Ishikawa (cell line): ENCODE data around the gene ASAP3.

ENCODE experiments used
- CEBPB ChIP-seq: IDR thresholded peaks from 2 replicates; pipeline ENCODE4 v1.6.1; 2012
- EGR1 ChIP-seq: IDR thresholded peaks from 2 replicates; pipeline ENCODE4 v1.6.1; 2012
- FOXM1 ChIP-seq: IDR thresholded peaks from 2 replicates; pipeline ENCODE4 v1.6.1; 2012; ENCODE audit warnings: low read depth, borderline replicate concordance
- MAX ChIP-seq: IDR thresholded peaks from 2 replicates; pipeline ENCODE4 v1.6.1; 2012
- NFIC ChIP-seq: IDR thresholded peaks from 2 replicates; pipeline ENCODE4 v1.6.1; 2012
- TAF1 ChIP-seq: IDR thresholded peaks from 2 replicates; pipeline ENCODE4 v1.6.1; 2012; ENCODE audit warnings: low read depth, mild to moderate bottlenecking
- TCF12 ChIP-seq: IDR thresholded peaks from 2 replicates; pipeline ENCODE4 v1.6.1; 2012; ENCODE audit warnings: low read depth
- YY1 ChIP-seq: IDR thresholded peaks from 2 replicates; pipeline ENCODE4 v1.6.1; 2012; ENCODE audit warnings: low read depth
- TF ChIP-seq, protein P1 (sequence below): IDR thresholded peaks from 2 replicates; pipeline ENCODE4 v1.6.1; 2012; ENCODE audit warnings: low read depth, mild to moderate bottlenecking
- TF ChIP-seq, protein P2 (sequence below): IDR thresholded peaks from 2 replicates; pipeline ENCODE4 v1.6.1; 2012

DNA sequence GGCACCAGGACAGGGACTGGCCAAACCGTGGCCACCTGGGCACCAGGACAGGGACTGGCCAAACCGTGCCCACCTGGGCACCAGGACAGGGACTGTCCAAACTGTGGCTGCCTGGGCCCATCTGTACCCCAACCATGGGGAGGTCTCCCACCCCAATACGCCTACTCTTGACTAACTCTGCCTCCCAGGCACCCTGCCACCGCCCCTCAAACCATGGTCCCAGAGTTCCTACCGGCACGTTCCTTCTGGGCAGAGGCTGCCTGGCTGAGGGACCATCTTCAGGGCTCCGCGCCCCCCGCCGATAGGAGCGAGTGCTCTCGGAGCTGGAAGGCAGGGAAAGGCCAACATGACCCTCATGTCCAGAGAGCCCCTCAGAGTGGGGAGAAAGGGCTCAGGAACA lies 53.2 kb downstream of the ASAP3 start:
- TF ChIP-seq MAX: no peak
- no peak for TF ChIP-seq TCF12
- no peak for TF ChIP-seq YY1
- TF ChIP-seq CEBPB: no peak
- TF ChIP-seq, protein P1, sequence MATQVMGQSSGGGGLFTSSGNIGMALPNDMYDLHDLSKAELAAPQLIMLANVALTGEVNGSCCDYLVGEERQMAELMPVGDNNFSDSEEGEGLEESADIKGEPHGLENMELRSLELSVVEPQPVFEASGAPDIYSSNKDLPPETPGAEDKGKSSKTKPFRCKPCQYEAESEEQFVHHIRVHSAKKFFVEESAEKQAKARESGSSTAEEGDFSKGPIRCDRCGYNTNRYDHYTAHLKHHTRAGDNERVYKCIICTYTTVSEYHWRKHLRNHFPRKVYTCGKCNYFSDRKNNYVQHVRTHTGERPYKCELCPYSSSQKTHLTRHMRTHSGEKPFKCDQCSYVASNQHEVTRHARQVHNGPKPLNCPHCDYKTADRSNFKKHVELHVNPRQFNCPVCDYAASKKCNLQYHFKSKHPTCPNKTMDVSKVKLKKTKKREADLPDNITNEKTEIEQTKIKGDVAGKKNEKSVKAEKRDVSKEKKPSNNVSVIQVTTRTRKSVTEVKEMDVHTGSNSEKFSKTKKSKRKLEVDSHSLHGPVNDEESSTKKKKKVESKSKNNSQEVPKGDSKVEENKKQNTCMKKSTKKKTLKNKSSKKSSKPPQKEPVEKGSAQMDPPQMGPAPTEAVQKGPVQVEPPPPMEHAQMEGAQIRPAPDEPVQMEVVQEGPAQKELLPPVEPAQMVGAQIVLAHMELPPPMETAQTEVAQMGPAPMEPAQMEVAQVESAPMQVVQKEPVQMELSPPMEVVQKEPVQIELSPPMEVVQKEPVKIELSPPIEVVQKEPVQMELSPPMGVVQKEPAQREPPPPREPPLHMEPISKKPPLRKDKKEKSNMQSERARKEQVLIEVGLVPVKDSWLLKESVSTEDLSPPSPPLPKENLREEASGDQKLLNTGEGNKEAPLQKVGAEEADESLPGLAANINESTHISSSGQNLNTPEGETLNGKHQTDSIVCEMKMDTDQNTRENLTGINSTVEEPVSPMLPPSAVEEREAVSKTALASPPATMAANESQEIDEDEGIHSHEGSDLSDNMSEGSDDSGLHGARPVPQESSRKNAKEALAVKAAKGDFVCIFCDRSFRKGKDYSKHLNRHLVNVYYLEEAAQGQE: no peak
- no peak for TF ChIP-seq EGR1
- TF ChIP-seq, protein P2, sequence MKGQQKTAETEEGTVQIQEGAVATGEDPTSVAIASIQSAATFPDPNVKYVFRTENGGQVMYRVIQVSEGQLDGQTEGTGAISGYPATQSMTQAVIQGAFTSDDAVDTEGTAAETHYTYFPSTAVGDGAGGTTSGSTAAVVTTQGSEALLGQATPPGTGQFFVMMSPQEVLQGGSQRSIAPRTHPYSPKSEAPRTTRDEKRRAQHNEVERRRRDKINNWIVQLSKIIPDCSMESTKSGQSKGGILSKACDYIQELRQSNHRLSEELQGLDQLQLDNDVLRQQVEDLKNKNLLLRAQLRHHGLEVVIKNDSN: no peak
- no peak for TF ChIP-seq NFIC
- no peak for TF ChIP-seq FOXM1
- no peak for TF ChIP-seq TAF1
